Choroid plexus epithelial cell (primary cell): ENCODE measurements around the gene JMJD8.

Experiments used
- DNase-seq: peaks from one replicate; pipeline ENCODE4 v3.0.0-alpha.2; 2010; ENCODE audit warnings: low read depth
- H3K4me3 ChIP-seq: 2 replicates; pipeline ENCODE4 v1.5.1; 2011; ENCODE audit warnings: low read depth, mild to moderate bottlenecking, control low read depth, low read length, moderate library complexity
- CTCF ChIP-seq: conservative IDR thresholded peaks from 2 replicates; pipeline ENCODE4 v1.5.1; 2011; ENCODE audit warnings: low read depth, mild to moderate bottlenecking, control low read depth, inconsistent platforms, low read length, moderate library complexity

The JMJD8 gene

DNA sequence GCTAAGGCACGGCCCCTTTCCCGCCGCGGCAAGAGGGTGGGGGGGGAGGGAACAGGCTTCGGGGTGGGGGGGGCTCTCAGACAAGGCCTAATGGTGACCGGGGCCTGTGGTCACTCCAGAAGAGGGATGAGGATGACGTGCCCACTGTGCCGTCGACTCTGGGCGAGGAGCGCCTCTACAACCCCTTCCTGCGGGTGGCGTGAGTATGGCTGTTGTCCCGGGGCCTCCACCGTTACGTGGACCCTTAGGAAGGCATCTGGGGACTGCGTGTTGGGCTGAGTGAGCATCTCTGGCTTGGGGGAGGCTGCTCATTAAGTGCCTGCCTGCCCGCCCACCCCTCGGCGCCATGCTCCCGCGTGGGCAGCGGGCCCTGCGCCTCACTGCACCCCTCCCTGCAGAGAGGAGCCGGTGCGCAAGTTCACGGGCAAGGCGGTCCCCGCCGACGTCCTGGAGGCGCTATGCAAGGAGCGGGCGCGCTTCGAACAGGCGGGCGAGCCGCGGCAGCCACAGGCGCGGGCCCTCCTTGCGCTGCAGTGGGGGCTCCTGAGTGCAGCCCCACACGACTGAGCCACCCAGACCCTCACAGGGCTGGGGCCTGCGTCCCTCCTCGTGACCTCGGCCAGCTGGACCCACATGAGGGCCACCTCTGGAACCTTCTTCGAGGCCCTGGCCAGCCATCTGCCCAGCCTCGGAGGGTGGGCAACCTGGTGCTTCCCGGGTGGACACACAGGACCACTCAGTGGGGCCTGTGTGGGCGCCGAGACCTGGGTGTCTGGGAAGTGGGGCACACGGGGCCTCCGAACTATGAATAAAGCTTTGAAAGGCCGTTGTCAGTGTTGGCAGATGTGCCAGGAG lies 45.0 kb upstream of the JMJD8 start:
- no peak for TF ChIP-seq CTCF
- H3K4me3 ChIP-seq = peak overlapping the region; percentile 68
- DNase-seq = no peak

- peak; percentile 86 for DNase-seq
These were observed 44.2 kb upstream of the JMJD8 start for GRCh38 chr16:728131-728889.

DNA sequence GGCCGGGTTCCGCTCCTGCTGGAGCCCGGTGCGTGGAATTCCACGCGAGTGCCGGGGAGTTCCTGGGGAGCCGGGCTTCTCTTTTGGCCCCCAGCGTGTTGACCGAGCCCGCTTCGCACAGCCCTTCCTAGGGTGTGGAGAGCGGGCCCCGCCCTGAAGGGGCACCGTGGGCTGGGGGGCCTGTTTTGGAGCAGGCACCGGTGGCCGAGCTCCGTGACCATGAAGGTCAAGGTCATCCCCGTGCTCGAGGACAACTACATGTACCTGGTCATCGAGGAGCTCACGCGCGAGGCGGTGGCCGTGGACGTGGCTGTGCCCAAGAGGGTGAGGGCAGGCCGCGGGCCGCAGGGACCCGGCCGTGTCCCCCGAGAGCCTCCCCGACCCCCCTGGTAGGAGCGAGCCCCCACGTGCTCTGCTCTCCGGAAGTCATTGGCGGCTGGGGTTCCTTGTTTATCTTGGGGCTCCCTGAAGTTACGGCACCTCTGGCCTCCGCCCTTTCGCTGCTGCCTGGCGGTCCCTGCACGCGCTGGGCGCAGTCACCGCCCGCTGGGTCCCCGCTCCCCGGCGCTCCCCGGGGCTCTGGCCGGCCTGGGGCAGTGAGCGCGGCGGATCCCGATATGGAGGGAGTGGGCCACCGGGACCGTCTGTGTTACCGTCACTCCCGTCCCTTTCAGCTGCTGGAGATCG lies 43.3 kb upstream of the JMJD8 start:
- DNase-seq = no peak
- no peak for TF ChIP-seq CTCF
- peak overlapping the region; percentile 68 for H3K4me3 ChIP-seq

More at GRCh38 chr16:728131-728889, 44.2 kb upstream of the JMJD8 start:
- H3K4me3 ChIP-seq = peak overlapping the region; percentile 68
- TF ChIP-seq CTCF = no peak

- no peak for TF ChIP-seq CTCF
- peak within 1 kb of the TSS; percentile 68 for H3K4me3 ChIP-seq
- peak; percentile 64 for DNase-seq
These were observed 42.5 kb upstream of the JMJD8 start, which contains the start of the genes CCDC78 and HAGHL for GRCh38 chr16:726438-727290. Gene CCDC78 (minus strand): TSS chr16:726443. CDS start chr16:726367, 76 bp downstream. Gene HAGHL (plus strand): TSS chr16:727106. CDS start chr16:727510, 404 bp downstream.

GRCh38 chr16:726188-726437 lies 42.0 kb upstream of the JMJD8 start:
- DNase-seq = no peak
- no peak overlapping the region for H3K4me3 ChIP-seq
- TF ChIP-seq CTCF = no peak

GRCh38 chr16:725463-726187 lies 41.5 kb upstream of the JMJD8 start:
- H3K4me3 ChIP-seq = no peak overlapping the region
- DNase-seq = no peak
- no peak for TF ChIP-seq CTCF
